ENCODE measurements around the gene KSR2. TPM values are rescaled to one million over a fixed set of nuclear protein-coding genes. Genes with fewer than 3 reads are reported as not detected.

The KSR2 gene
- total and polyA plus RNA-seq, 9 donors, result under 0.01 to 0.15 (median 0.08) TPM; not detected in 4

GRCh38 chr12:117409286-117409685, 559.5 kb downstream of the KSR2 start:
- no peak for DNase-seq
- Histone ChIP-seq H3K4me1 (ENCODE audit: insufficient read depth) (no peaks in the 10 kb centered on the region), H3K36me3 (no peaks in the 10 kb centered on the region), H3K4me3 (no peak overlapping the region), H3K9me3 (no peaks in the 10 kb centered on the region), H3K27ac (no peak overlapping the region), H3K27me3 (no peaks in the 10 kb centered on the region)
- no peak for TF ChIP-seq POLR2A (IDR thresholded peaks at IDR 0.05)
- TF ChIP-seq EP300 (IDR thresholded peaks at IDR 0.05), result no peak
- TF ChIP-seq CTCF (IDR thresholded peaks at IDR 0.05), result no peak
- intact Hi-C loops (cut with DNase I), result no loop called here

GRCh38 chr12:117408161-117408791, 560.5 kb downstream of the KSR2 start:
- H3K36me3 ChIP-seq, result no peaks in the 10 kb centered on the region
- no peak overlapping the region for H3K27ac ChIP-seq
- intact Hi-C loops (cut with DNase I), result no loop called here
- peak in 1 of 5 donors; percentile 20 for DNase-seq
- WGBS, 3 donors, result 25 to 35% (median 29%) methylated on average over 11 of the region's 11 CpGs
- no peaks in the 10 kb centered on the region for H3K4me1 ChIP-seq (ENCODE audit: insufficient read depth)
- H3K9me3 ChIP-seq, result no peaks in the 10 kb centered on the region
- H3K4me3 ChIP-seq, result no peak overlapping the region
- TF ChIP-seq EP300 (IDR thresholded peaks at IDR 0.05) (no peak), POLR2A (IDR thresholded peaks at IDR 0.05) (no peak), CTCF (IDR thresholded peaks at IDR 0.05) (no peak)
- H3K27me3 ChIP-seq, result no peaks in the 10 kb centered on the region

- Histone ChIP-seq H3K27ac (no peak overlapping the region), H3K4me1 (ENCODE audit: insufficient read depth) (no peaks in the 10 kb centered on the region), H3K36me3 (no peaks in the 10 kb centered on the region), H3K4me3 (no peak overlapping the region), H3K9me3 (no peaks in the 10 kb centered on the region), H3K27me3 (no peaks in the 10 kb centered on the region)
- no peak for DNase-seq
- TF ChIP-seq CTCF (IDR thresholded peaks at IDR 0.05) (no peak), POLR2A (IDR thresholded peaks at IDR 0.05) (no peak), EP300 (IDR thresholded peaks at IDR 0.05) (no peak)
- intact Hi-C loops (cut with DNase I), result no loop called here
- 68 to 80% (median 74%) methylated on average over 7 of the region's 7 CpGs for WGBS, 3 donors
These were observed 563.9 kb downstream of the KSR2 start for GRCh38 chr12:117404940-117405339.

GRCh38 chr12:117404203-117404853, 564.5 kb downstream of the KSR2 start:
- Histone ChIP-seq H3K4me3 (no peak overlapping the region), H3K4me1 (ENCODE audit: insufficient read depth) (no peaks in the 10 kb centered on the region), H3K9me3 (no peaks in the 10 kb centered on the region), H3K27ac (no peak overlapping the region), H3K27me3 (no peaks in the 10 kb centered on the region), H3K36me3 (no peaks in the 10 kb centered on the region)
- 54 to 66% (median 63%) methylated on average over 4 of the region's 4 CpGs for WGBS, 3 donors
- intact Hi-C loops (cut with DNase I), result no loop called here
- TF ChIP-seq EP300 (IDR thresholded peaks at IDR 0.05) (no peak), POLR2A (IDR thresholded peaks at IDR 0.05) (no peak)
- no peak for DNase-seq

GRCh38 chr12:117403586-117404139, 565.1 kb downstream of the KSR2 start:
- DNase-seq, result no peak
- intact Hi-C loops (cut with DNase I), result no loop called here
- Histone ChIP-seq H3K4me3 (no peak overlapping the region), H3K4me1 (ENCODE audit: insufficient read depth) (no peaks in the 10 kb centered on the region), H3K9me3 (no peaks in the 10 kb centered on the region), H3K27me3 (no peaks in the 10 kb centered on the region), H3K27ac (no peak overlapping the region), H3K36me3 (no peaks in the 10 kb centered on the region)
- WGBS, 3 donors, result 76 to 85% (median 84%) methylated on average over 3 of the region's 3 CpGs
- TF ChIP-seq POLR2A (IDR thresholded peaks at IDR 0.05) (no peak), EP300 (IDR thresholded peaks at IDR 0.05) (no peak), CTCF (IDR thresholded peaks at IDR 0.05) (no peak)

All from ovary (tissue), 9 donors.